Upper lobe of left lung (tissue), 6 donors: ENCODE measurements around the gene OTUD7B. TPM values are rescaled to one million over a fixed set of nuclear protein-coding genes. Genes with fewer than 3 reads are reported as not detected.

Experiments used
- ATAC-seq, 2 donors: fragments of 200-7000 bp; cut with Tn5 transposase; one replicate each; pipeline ENCODE4 v1.9.1; 2022; ENCODE audit warnings: mild to moderate bottlenecking in 2 of 2, moderate library complexity in 2 of 2; ENCODE audit not compliant: low FRiP score in 2 of 2
- DNase-seq, 2 donors: peaks; one replicate each; pipeline ENCODE4 v3.0.0-alpha.2; 2019 to 2020
- H3K27ac ChIP-seq, 4 donors: fragments of 200-600 bp; sonication (generic); one replicate each; pipeline ENCODE4 v1.5.1; 2016 to 2019
- H3K27me3 ChIP-seq, 4 donors: fragments of 200-600 bp; sonication (generic); one replicate each; pipeline ENCODE4 v1.5.1; 2017 to 2019
- H3K36me3 ChIP-seq, 4 donors: fragments of 200-600 bp; sonication (generic); one replicate each; pipeline ENCODE4 v1.5.1; 2016 to 2019
- H3K4me1 ChIP-seq, 4 donors: fragments of 200-600 bp; sonication (generic); one replicate each; pipeline ENCODE4 v1.5.1; 2018 to 2019
- H3K4me3 ChIP-seq, 4 donors: fragments of 200-600 bp; sonication (generic); one replicate each; pipeline ENCODE4 v1.5.1; 2017 to 2019; ENCODE audit warnings: mild to moderate bottlenecking in 2 of 4, moderate library complexity in 1 of 4
- H3K9me3 ChIP-seq, 4 donors: fragments of 200-600 bp; sonication (generic); one replicate each; pipeline ENCODE4 v1.5.1; 2018 to 2019
- EP300 ChIP-seq, 4 donors: sonication (generic); formaldehyde crosslinking; IDR thresholded peaks; one replicate each; pipeline ENCODE4 v1.5.1; 2017; ENCODE audit warnings: antibody characterized with exemption in 4 of 4, control low read depth in 2 of 4
- POLR2A ChIP-seq, 4 donors: fragments of 450-650 bp; IDR thresholded peaks; one replicate each; pipeline ENCODE4 v1.5.1; 2016 to 2017; ENCODE audit warnings: antibody characterized with exemption in 4 of 4, mild to moderate bottlenecking in 2 of 4
- POLR2AphosphoS5 ChIP-seq, 2 donors: sonication (generic); formaldehyde crosslinking; IDR thresholded peaks; one replicate each; pipeline ENCODE4 v1.5.1; 2017; ENCODE audit warnings: antibody characterized with exemption in 2 of 2
- WGBS, 2 donors: methylation state at CpG; one replicate each; pipeline ENCODE4 v1.1.5; 2017 to 2018; 5-methylcytosine and 5-hydroxymethylcytosine counted together
- total RNA-seq, 6 donors: library from RNA; depleted of rRNA in 4 of 6; stranded (reverse); fragments of >200 nt in 4 of 6; gene quantifications; one replicate each; pipeline versions ENCODE4 v1.1.0 to v1.2.1, GENCODE V29; 2016 to 2021
- TF ChIP-seq, protein P1 (sequence below), 6 experiments: fragments of 450-650 bp in 4 of 6; fragments of 200-600 bp in 2 of 6; sonication (generic) in 2 of 6; IDR thresholded peaks; one replicate each; pipeline ENCODE4 v1.5.1; 2016 to 2019; ENCODE audit warnings: antibody characterized with exemption in 6 of 6
- donor health status: DM: no; HTN: no; CAD: no; lungs with moderate emphysema.
- donor health status: DM: no; HTN: yes; CAD: no; lungs with severe emphysema.

OTUD7B gene
- total RNA-seq, 6 donors from 2014 or later = 22.0 to 44.8 (median 29.8) TPM

DNA sequence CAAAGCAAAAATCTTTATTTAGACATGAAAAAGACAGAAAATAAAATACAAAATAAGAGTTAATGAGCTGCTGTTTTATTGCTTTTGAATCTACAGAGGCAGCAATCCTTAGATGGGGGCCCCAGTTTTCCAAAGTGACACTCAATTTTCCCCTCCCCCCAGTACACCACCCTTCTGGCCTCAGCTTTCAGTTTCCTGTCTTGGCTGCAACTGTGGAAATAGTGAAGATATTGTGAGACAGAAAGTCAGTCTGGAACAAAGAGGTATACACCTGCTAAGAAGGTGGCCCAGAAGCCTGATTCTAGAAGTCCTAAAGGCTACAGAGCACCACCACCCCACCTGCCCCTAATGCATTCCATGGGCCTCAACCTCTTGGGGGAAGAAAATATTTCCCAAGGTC, 72.8 kb downstream of the OTUD7B start:
- Histone ChIP-seq H3K4me3 (peak overlapping the region in 1 of 4 donors; percentile 57), H3K27ac (peak overlapping the region in 3 of 4 donors; percentile 64 to 85 (median 67)), H3K9me3 (no peaks in the 10 kb centered on the region), H3K4me1 (peaks cover 40 to 52% (median 46%) of the 10 kb centered on the region in 4 donors), H3K36me3 (no peaks in the 10 kb centered on the region), H3K27me3 (no peaks in the 10 kb centered on the region)
- DNase-seq (no peak), ATAC-seq (no peak)
- TF ChIP-seq EP300 (IDR thresholded peaks at IDR 0.05) (no peak), POLR2A (IDR thresholded peaks at IDR 0.05) (no peak), POLR2AphosphoS5 (IDR thresholded peaks at IDR 0.05) (no peak)
- TF ChIP-seq, protein P1, sequence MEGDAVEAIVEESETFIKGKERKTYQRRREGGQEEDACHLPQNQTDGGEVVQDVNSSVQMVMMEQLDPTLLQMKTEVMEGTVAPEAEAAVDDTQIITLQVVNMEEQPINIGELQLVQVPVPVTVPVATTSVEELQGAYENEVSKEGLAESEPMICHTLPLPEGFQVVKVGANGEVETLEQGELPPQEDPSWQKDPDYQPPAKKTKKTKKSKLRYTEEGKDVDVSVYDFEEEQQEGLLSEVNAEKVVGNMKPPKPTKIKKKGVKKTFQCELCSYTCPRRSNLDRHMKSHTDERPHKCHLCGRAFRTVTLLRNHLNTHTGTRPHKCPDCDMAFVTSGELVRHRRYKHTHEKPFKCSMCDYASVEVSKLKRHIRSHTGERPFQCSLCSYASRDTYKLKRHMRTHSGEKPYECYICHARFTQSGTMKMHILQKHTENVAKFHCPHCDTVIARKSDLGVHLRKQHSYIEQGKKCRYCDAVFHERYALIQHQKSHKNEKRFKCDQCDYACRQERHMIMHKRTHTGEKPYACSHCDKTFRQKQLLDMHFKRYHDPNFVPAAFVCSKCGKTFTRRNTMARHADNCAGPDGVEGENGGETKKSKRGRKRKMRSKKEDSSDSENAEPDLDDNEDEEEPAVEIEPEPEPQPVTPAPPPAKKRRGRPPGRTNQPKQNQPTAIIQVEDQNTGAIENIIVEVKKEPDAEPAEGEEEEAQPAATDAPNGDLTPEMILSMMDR (IDR thresholded peaks at IDR 0.05) = no peak

DNA sequence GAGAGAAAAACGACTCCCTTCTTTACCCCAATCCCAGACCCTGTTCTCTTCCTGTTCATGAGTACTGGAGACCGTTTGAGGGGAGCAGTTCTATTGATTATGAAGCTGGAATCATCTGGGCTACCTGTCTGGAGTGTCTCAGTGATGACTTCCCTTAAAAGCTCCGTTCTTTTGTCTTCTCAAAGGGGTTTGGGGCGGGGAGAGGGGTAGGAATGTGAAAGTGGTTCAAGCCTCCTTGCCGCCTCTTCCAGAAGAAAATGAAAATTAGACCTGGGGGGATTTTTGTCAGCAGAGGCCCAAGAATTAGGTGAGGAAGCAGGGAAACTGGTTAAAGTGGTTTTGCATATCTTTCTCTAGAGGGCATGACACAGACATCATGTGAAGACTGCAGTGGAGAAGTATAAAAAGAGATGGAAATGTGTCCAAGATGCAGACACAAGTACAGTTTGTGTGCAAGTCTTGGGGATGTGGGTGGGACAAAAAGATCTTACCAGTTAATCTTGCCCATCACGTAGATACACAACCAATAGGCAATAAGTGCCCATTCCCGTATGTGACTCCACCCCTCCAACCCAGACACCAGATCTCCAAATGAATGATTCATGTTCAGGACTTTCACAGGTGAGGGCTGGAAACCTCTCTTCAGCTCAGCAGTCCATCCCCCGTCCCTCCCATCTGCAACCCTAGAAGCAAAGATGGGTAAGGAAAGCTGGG, 73.4 kb downstream of the OTUD7B start:
- WGBS, 2 donors = 24 to 26% methylated on average over 8 of the region's 8 CpGs
- Histone ChIP-seq H3K27ac (peak overlapping the region in 3 of 4 donors; percentile 64 to 85 (median 67)), H3K36me3 (peaks cover 0 to 3% (median 0%) of the 10 kb centered on the region in 4 donors), H3K4me3 (peak overlapping the region in 3 of 4 donors; percentile 43 to 58 (median 57)), H3K4me1 (peaks cover 39 to 48% (median 41%) of the 10 kb centered on the region in 4 donors), H3K9me3 (no peaks in the 10 kb centered on the region), H3K27me3 (no peaks in the 10 kb centered on the region)
- TF ChIP-seq EP300 (IDR thresholded peaks at IDR 0.05) = no peak
- TF ChIP-seq POLR2AphosphoS5 (IDR thresholded peaks at IDR 0.05) = peak in 1 of 2 donors; percentile 37
- TF ChIP-seq, protein P1 (IDR thresholded peaks at IDR 0.05) = no peak
- TF ChIP-seq POLR2A (IDR thresholded peaks at IDR 0.05) = peak in 1 of 4 donors; percentile 29
- ATAC-seq = no peak
- DNase-seq = peak in 1 of 2 donors; percentile 68

DNA sequence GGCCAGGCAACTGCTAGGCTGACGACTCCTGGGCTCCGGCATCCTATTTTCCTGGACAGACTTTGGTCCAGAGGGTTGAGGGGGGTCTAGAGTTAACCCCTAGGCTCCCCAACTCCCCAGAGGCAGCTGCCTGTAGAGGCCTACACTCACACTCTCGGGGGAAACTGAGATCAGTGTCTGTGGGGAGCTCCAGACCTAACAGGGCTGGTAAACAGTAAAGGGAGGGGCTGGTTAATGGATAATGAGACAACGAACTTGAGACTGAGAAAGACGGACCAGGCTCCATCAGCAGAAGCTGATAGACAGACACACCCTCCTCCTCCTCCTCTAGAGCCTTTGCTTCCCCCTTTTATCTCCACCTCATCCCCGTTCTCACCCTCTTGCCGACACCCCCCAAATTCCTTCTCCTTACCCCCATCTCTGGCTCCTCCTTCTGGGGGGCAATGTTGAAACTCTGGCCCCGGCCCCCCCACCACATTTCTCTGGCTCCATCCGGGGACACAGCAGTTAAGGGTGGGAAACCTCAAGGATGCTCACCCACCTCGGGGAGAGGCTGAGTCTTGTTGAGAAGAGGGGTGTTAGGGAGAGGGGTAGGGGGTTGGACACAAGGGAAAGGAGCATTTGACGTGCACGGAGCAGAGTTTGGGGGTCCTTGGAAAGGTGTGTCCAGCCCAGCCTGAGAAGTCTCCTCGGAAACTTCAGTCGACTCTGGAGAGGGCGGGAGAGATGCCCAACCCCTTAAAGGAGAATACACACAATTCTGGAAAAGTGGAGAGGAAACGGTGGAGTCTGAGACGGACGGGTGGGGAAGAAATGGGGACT, 74.1 kb downstream of the OTUD7B start, which contains the start of gene MTMR11:
TSS of gene MTMR11 (minus strand) at position 710 of the 822 bp plus-strand sequence. CDS start at position 478, 232 bp downstream.
- H3K27me3 ChIP-seq = no peaks in the 10 kb centered on the region
- H3K9me3 ChIP-seq = no peaks in the 10 kb centered on the region
- ATAC-seq = peak; percentile 64 to 65
- peaks cover 31 to 44% (median 37%) of the 10 kb centered on the region in 4 donors for H3K4me1 ChIP-seq
- H3K27ac ChIP-seq = peak within 1 kb of the TSS in 3 of 4 donors; percentile 64 to 85 (median 67)
- WGBS, 2 donors = 26 to 29% methylated on average over 18 of the region's 18 CpGs
- H3K4me3 ChIP-seq = peak within 1 kb of the TSS; percentile 43 to 58 (median 50)
- TF ChIP-seq, protein P1 (IDR thresholded peaks at IDR 0.05) = no peak
- TF ChIP-seq EP300 (IDR thresholded peaks at IDR 0.05) (no peak), POLR2AphosphoS5 (IDR thresholded peaks at IDR 0.05) (no peak), POLR2A (IDR thresholded peaks at IDR 0.05) (no peak)
- peak in 1 of 2 donors; percentile 49 for DNase-seq
- peaks cover 0 to 11% (median 0%) of the 10 kb centered on the region in 4 donors for H3K36me3 ChIP-seq

DNA sequence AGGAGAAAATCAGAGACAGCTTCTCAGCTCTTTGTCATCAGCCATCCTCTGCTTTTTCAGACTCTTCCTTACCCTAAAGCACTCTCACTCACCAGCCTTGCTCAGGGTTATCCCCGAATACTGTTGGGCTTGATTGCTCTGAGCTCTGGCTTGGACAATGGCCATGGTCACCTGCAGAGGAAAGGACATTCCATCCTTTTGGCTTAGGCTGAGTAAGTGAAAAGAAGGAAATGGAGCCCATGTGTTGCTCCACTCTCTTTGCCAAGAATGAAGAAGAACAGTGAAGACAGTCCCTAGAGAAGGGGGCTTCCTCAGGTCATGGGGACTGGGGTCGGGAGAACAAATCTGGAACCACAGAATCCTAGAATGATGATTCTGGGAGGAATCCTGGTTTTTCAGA, 76.2 kb downstream of the OTUD7B start:
- H3K9me3 ChIP-seq = no peaks in the 10 kb centered on the region
- no peak overlapping the region for H3K27ac ChIP-seq
- ATAC-seq (no peak), DNase-seq (no peak)
- TF ChIP-seq POLR2A (IDR thresholded peaks at IDR 0.05) (no peak), POLR2AphosphoS5 (IDR thresholded peaks at IDR 0.05) (no peak), EP300 (IDR thresholded peaks at IDR 0.05) (no peak)
- TF ChIP-seq, protein P1 (IDR thresholded peaks at IDR 0.05) = no peak
- peaks cover 0 to 18% (median 0%) of the 10 kb centered on the region in 4 donors for H3K36me3 ChIP-seq
- H3K4me3 ChIP-seq = no peak overlapping the region
- WGBS, 2 donors = 77 to 81% methylated on average over 2 of the region's 2 CpGs
- peaks cover 22 to 41% (median 31%) of the 10 kb centered on the region in 4 donors for H3K4me1 ChIP-seq
- no peaks in the 10 kb centered on the region for H3K27me3 ChIP-seq
